PC-3 (cell line): Measurements from ENCODE around the gene DCBLD1. TPM values are rescaled to one million over a fixed set of nuclear protein-coding genes. Genes with fewer than 3 reads are reported as not detected.

ENCODE experiments used
- ATAC-seq: fragments of 200-7000 bp; cut with Tn5 transposase; 2 replicates; pipeline ENCODE4 v1.9.1; 2020; ENCODE audit warnings: mild to moderate bottlenecking, moderate library complexity
- BruUV-seq: library from RNA; stranded (reverse); fragments of 400-500 nt; replicated peaks from 2 replicates; lab custom pipeline; 2021; lab: Mats Ljungman, UMichigan
- CTCF ChIA-PET: fragments of 300-600 bp; sonication (Branson Sonifier 250); formaldehyde crosslinking; loops from one replicate; lab custom pipeline; 2022; ENCODE audit warnings: antibody characterized with exemption; lab: Charles Lee
- POLR2A ChIA-PET: fragments of 300-600 bp; sonication (Branson Sonifier 250); formaldehyde crosslinking; loops from one replicate; lab custom pipeline; 2022; ENCODE audit warnings: antibody characterized with exemption; ENCODE audit not compliant: unreplicated experiment; lab: Charles Lee
- DNase-seq: peaks from one replicate; pipeline ENCODE4 v3.0.0-alpha.2; 2015
- H2AFZ ChIP-seq: fragments of 300-600 bp; sonication (generic); 2 replicates; pipeline ENCODE4 v1.6.0; 2016; ENCODE audit warnings: antibody characterized with exemption, low read length
- H3F3A ChIP-seq: fragments of 300-600 bp; sonication (generic); one replicate; pipeline ENCODE4 v1.6.0; 2017; ENCODE audit warnings: antibody characterized with exemption, low read length, control low read depth, mild to moderate bottlenecking; ENCODE audit not compliant: unreplicated experiment
- H3K27ac ChIP-seq: fragments of 300-600 bp; sonication (generic); 2 replicates; pipeline ENCODE4 v1.5.1; 2016; ENCODE audit warnings: mild to moderate bottlenecking, low read length
- H3K27me3 ChIP-seq: fragments of 300-600 bp; sonication (generic); 2 replicates; pipeline ENCODE4 v1.6.1; 2016; ENCODE audit warnings: low read length, mixed read lengths
- H3K36me3 ChIP-seq: fragments of 300-600 bp; sonication (generic); 2 replicates; pipeline ENCODE4 v1.6.1; 2016; ENCODE audit warnings: low read depth, mixed run types, low read length, mixed read lengths
- H3K4me1 ChIP-seq: fragments of 300-600 bp; sonication (generic); 2 replicates; pipeline ENCODE4 v1.5.1; 2016; ENCODE audit warnings: low read length; ENCODE audit not compliant: insufficient read depth
- H3K4me2 ChIP-seq: fragments of 300-600 bp; sonication (generic); 2 replicates; pipeline ENCODE4 v1.6.0; 2016; ENCODE audit warnings: low read length
- H3K4me3 ChIP-seq: fragments of 300-600 bp; sonication (generic); 2 replicates; pipeline ENCODE4 v1.5.1; 2016; ENCODE audit warnings: mild to moderate bottlenecking, low read length, mixed read lengths
- H3K79me2 ChIP-seq: fragments of 300-600 bp; sonication (generic); 2 replicates; pipeline ENCODE4 v1.6.1; 2017; ENCODE audit warnings: low read length, mixed read lengths
- H3K9ac ChIP-seq: fragments of 300-600 bp; sonication (generic); 2 replicates; pipeline ENCODE4 v1.6.0; 2016; ENCODE audit warnings: mild to moderate bottlenecking, low read length
- H3K9me2 ChIP-seq: fragments of 300-600 bp; sonication (generic); replicated peaks from 2 replicates; pipeline ENCODE4 v1.6.1; 2016; ENCODE audit warnings: mixed run types, low read length, mixed read lengths
- H3K9me3 ChIP-seq: fragments of 300-600 bp; sonication (generic); 2 replicates; pipeline ENCODE4 v1.6.1; 2016; ENCODE audit warnings: low read length, mixed read lengths
- H4K20me1 ChIP-seq: fragments of 300-600 bp; sonication (generic); 2 replicates; pipeline ENCODE4 v1.6.1; 2016; ENCODE audit warnings: low read length, mixed read lengths
- EZH2 ChIP-seq: fragments of 300-600 bp; sonication (generic); IDR thresholded peaks from one replicate; pipeline ENCODE4 v1.6.1; 2017; ENCODE audit warnings: antibody characterized with exemption, mild to moderate bottlenecking, low read length; ENCODE audit not compliant: unreplicated experiment
- EZH2phosphoT487 ChIP-seq: fragments of 300-600 bp; sonication (generic); IDR thresholded peaks from 2 replicates; pipeline ENCODE4 v1.6.1; 2018; ENCODE audit warnings: mild to moderate bottlenecking, antibody characterized with exemption, low read length, borderline replicate concordance
- intact Hi-C: fragments of 100-400 bp; cut with micrococcal nuclease; formaldehyde crosslinking; loops from 2 replicates; pipeline ENCODE4 v1.9.0; 2023
- total RNA-seq: library from RNA; depleted of rRNA; stranded (reverse); fragments of >200 nt; gene quantifications from 2 replicates; pipeline ENCODE4 v1.2.3, GENCODE V29; 2014
- TF ChIP-seq, protein P1 (sequence below): fragments of 300-600 bp; sonication (generic); conservative IDR thresholded peaks from 2 replicates; pipeline ENCODE4 v1.5.1; 2017; ENCODE audit warnings: antibody characterized with exemption, low read depth, mild to moderate bottlenecking, low read length

The DCBLD1 gene
- total RNA-seq, 1 experiment from 2014 or later = 35.9 TPM

DNA sequence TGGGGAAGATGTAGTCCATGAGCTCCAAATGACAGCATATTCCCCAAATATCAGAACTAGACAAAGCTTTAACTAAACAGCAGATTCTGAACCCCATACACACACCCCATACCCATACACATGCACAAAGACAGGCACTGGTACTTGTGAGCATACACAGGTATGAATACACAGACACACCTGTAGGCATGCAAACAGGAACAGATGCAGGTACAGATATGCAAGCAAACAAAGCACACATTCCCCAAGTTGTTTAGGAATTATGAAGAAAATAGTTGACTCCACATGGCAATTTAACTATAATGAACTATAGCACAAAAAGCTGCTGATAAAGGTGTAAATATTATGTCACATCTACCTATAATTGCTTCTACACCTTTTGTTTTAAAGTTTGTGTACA lies 103.2 kb downstream of the DCBLD1 start:
- H3K9ac ChIP-seq = no peak overlapping the region
- no peak overlapping the region for H3K4me3 ChIP-seq
- no peak overlapping the region for H3K4me2 ChIP-seq
- no peaks in the 10 kb centered on the region for H3K27me3 ChIP-seq
- no peaks in the 10 kb centered on the region for H3K4me1 ChIP-seq
- H3K79me2 ChIP-seq = peaks cover 61% of the 10 kb centered on the region
- ChIA-PET CTCF (no interaction called here), POLR2A (no interaction called here)
- H3K9me3 ChIP-seq = no peaks in the 10 kb centered on the region
- intact Hi-C loops = no loop called here
- H3K27ac ChIP-seq = no peak overlapping the region
- DNase-seq = no peak
- no peak for ATAC-seq
- H3K36me3 ChIP-seq = peaks cover 7% of the 10 kb centered on the region
- H3F3A ChIP-seq = no peaks in the 10 kb centered on the region
- H4K20me1 ChIP-seq = no peaks in the 10 kb centered on the region
- H3K9me2 ChIP-seq = no peaks in the 10 kb centered on the region
- BruUV-seq = no TSS peak
- H2AFZ ChIP-seq = no peak overlapping the region
- TF ChIP-seq EZH2 = no peak
- no peak for TF ChIP-seq EZH2phosphoT487
- TF ChIP-seq, protein P1, sequence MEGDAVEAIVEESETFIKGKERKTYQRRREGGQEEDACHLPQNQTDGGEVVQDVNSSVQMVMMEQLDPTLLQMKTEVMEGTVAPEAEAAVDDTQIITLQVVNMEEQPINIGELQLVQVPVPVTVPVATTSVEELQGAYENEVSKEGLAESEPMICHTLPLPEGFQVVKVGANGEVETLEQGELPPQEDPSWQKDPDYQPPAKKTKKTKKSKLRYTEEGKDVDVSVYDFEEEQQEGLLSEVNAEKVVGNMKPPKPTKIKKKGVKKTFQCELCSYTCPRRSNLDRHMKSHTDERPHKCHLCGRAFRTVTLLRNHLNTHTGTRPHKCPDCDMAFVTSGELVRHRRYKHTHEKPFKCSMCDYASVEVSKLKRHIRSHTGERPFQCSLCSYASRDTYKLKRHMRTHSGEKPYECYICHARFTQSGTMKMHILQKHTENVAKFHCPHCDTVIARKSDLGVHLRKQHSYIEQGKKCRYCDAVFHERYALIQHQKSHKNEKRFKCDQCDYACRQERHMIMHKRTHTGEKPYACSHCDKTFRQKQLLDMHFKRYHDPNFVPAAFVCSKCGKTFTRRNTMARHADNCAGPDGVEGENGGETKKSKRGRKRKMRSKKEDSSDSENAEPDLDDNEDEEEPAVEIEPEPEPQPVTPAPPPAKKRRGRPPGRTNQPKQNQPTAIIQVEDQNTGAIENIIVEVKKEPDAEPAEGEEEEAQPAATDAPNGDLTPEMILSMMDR = no peak

DNA sequence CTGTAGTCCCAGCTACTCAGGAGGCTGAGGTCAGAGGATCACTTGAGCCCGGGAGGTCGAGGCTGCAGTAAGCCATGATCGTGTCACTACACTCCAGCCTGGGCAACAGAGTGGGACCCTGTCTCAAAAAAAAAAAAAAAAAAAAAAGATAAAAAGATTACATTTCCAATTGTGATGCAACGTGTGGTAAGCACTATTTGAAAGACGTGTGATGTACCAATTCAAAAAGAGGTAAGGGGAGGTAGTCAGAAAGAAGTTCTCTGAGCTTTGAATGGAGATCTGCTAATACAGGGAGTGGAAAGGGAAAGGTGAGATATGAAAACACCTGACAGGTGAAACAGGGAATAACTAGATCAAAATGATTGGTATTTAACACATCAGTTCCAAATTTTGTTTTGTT lies 108.0 kb downstream of the DCBLD1 start:
- no peak overlapping the region for H3K4me2 ChIP-seq
- no peaks in the 10 kb centered on the region for H4K20me1 ChIP-seq
- ChIA-PET POLR2A (no interaction called here), CTCF (no interaction called here)
- no peaks in the 10 kb centered on the region for H3K9me2 ChIP-seq
- DNase-seq (no peak), ATAC-seq (no peak)
- H3K79me2 ChIP-seq = peaks cover 64% of the 10 kb centered on the region
- H3K4me3 ChIP-seq = no peak overlapping the region
- TF ChIP-seq, protein P1 = no peak
- TF ChIP-seq EZH2 = no peak
- TF ChIP-seq EZH2phosphoT487 = no peak
- H3K4me1 ChIP-seq = no peaks in the 10 kb centered on the region
- H3K9me3 ChIP-seq = no peaks in the 10 kb centered on the region
- peaks cover 7% of the 10 kb centered on the region for H3K36me3 ChIP-seq
- BruUV-seq = no TSS peak
- H3K27me3 ChIP-seq = no peaks in the 10 kb centered on the region
- no peak overlapping the region for H3K9ac ChIP-seq
- no peak overlapping the region for H3K27ac ChIP-seq
- no peak overlapping the region for H2AFZ ChIP-seq
- no peaks in the 10 kb centered on the region for H3F3A ChIP-seq
- intact Hi-C loops = no loop called here

DNA sequence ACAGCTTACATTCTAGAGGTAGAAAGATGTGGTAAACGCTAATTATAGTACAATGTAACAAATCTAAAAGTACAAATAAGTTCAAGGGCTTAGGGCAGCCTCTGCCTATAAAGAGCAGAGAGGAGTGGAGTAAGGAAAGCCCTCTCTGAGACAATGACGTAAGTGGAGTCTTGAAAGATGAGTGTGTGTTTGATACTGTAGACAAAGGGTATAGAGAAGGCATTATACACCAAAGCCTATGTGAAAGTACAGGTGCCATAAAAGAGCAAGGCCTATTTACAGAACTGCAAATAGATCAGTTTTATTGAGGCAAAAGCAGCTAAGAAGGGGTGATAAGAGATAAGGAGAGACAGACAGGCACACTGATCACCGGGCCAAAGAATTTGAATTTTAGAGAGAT lies 108.9 kb downstream of the DCBLD1 start:
- ChIA-PET POLR2A (no interaction called here), CTCF (no interaction called here)
- Histone ChIP-seq H3K4me1 (no peaks in the 10 kb centered on the region), H3K9ac (no peak overlapping the region), H3F3A (no peaks in the 10 kb centered on the region), H3K9me3 (no peaks in the 10 kb centered on the region), H3K79me2 (peaks cover 66% of the 10 kb centered on the region), H3K9me2 (no peaks in the 10 kb centered on the region), H2AFZ (no peak overlapping the region), H3K4me2 (no peak overlapping the region), H3K36me3 (peaks cover 7% of the 10 kb centered on the region), H3K4me3 (no peak overlapping the region), H4K20me1 (no peaks in the 10 kb centered on the region), H3K27ac (no peak overlapping the region), H3K27me3 (no peaks in the 10 kb centered on the region)
- DNase-seq (no peak), ATAC-seq (no peak)
- no TSS peak for BruUV-seq
- TF ChIP-seq, protein P1 = no peak
- TF ChIP-seq EZH2 (no peak), EZH2phosphoT487 (no peak)
- intact Hi-C loops = no loop called here
